ENCODE results near the gene DDAH2.

DDAH2 gene

GRCh38 chr6:31739639-31740396, 10.7 kb upstream of the DDAH2 start, which contains the start of gene MSH5:
MSH5 (plus strand) TSS chr6:31740005; CDS start chr6:31740467, 462 bp downstream.
- ChIA-PET CTCF (interaction anchor here (0.8 to 11.4 kb wide), 11 partner anchors 12 to 142 kb away, joined by 3 to 73 read pairs (median 6); partner anchors contain the start of genes C6orf47, DDAH2, LSM2 and VARS1), POLR2A (interaction anchor here (0.6 to 1.4 kb wide), 7 partner anchors 9 to 123 kb away, joined by 3 to 9 read pairs (median 4); partner anchors contain the start of genes HSPA1B and NEU1)
- TF ChIP-seq, protein P1, sequence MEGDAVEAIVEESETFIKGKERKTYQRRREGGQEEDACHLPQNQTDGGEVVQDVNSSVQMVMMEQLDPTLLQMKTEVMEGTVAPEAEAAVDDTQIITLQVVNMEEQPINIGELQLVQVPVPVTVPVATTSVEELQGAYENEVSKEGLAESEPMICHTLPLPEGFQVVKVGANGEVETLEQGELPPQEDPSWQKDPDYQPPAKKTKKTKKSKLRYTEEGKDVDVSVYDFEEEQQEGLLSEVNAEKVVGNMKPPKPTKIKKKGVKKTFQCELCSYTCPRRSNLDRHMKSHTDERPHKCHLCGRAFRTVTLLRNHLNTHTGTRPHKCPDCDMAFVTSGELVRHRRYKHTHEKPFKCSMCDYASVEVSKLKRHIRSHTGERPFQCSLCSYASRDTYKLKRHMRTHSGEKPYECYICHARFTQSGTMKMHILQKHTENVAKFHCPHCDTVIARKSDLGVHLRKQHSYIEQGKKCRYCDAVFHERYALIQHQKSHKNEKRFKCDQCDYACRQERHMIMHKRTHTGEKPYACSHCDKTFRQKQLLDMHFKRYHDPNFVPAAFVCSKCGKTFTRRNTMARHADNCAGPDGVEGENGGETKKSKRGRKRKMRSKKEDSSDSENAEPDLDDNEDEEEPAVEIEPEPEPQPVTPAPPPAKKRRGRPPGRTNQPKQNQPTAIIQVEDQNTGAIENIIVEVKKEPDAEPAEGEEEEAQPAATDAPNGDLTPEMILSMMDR (IDR thresholded peaks at IDR 0.05; ENCODE audit: control extremely low read depth, extremely low read depth, low read depth, missing control alignments), result no peak
- DNase-seq (ENCODE audit: extremely low spot score), result peak; percentile 97

- DNase-seq (ENCODE audit: extremely low spot score), result peak; percentile 77
- TF ChIP-seq, protein P1 (IDR thresholded peaks at IDR 0.05; ENCODE audit: control extremely low read depth, extremely low read depth, low read depth, missing control alignments), result peak; percentile 23
- ChIA-PET POLR2A (interaction anchor here (0.5 to 1.6 kb wide), 11 partner anchors 11 to 163 kb away, joined by 3 to 15 read pairs (median 4); partner anchors contain the start of genes HSPA1A, HSPA1B, HSPA1L and LSM2), CTCF (interaction anchor here (1.0 to 11.4 kb wide), 15 partner anchors 11 to 193 kb away, joined by 3 to 73 read pairs (median 4); partner anchors contain the start of genes ATP6V1G2, C6orf47, DDAH2 and HSPA1B)
Observed at GRCh38 chr6:31737991-31738979, 9.2 kb upstream of the DDAH2 start.

DNA sequence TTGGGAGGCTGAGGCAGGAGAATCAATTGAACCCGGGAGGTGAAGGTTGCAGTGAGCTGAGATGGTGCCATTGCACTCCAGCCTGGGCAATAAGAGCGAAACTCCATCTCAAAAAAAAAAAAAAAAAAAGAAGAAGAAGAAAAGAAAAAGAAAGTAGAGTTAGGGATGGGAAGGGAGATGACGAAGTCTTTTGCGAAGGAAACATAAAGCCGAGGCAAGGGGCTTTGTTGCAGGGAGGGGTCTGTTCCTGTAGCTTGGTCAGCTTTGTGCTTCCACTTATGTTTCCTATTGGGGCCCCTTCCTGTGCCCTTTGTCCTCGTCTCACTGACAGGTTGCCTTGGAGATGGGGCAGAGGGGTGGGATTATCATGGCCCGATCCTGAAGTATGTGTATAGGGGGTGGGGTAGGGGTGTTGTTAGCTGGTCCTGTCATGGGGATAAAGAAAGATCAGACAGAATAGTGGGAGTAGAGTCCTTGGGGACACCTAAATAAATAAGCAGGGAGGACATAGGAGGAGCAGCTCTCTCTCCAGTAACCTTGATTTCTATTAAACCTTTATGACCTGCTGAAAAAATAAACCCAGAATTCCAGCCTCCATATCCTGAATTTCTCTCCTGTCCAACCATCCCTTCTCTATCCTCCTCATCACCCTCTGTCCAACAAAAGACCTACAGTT, 8.4 kb upstream of the DDAH2 start:
- DNase-seq (ENCODE audit: extremely low spot score), result no peak
- ChIA-PET CTCF (interaction anchor here (1.0 to 11.4 kb wide), 13 partner anchors 10 to 192 kb away, joined by 3 to 73 read pairs (median 4); partner anchors contain the start of genes ATP6V1G2, DDAH2, HSPA1B and LSM2), POLR2A (interaction anchor here (0.6 to 1.6 kb wide), 7 partner anchors 10 to 205 kb away, joined by 3 to 15 read pairs (median 4); partner anchors contain the start of genes HSPA1A, HSPA1B, HSPA1L and LSM2)
- TF ChIP-seq, protein P1 (IDR thresholded peaks at IDR 0.05; ENCODE audit: control extremely low read depth, extremely low read depth, low read depth, missing control alignments), result no peak

DNA sequence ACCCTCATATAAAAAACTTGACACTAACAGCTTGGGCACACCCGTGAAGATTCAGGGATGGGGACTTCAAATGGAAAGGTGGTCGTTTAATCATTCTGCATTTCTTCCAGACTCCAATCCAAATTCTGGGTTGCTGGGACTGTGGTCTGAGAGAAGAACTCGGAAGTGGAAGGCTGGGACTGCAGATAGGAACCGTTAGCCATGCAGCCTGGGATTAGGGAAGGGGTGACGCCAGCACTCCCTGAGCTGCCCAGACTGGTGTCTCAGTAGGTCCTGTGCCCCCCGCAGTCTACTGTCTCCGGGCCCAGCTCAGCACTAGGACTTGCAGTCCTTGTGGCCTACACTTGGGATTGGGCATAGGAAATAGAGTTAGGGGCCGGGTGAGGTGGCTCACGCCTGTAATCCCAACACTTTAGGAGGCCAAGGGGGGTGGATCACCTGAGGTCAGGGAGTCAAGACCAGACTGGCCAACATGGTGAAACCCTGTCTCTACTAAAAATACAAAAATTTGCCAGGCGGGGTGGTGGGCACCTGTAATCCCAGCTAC, 7.7 kb upstream of the DDAH2 start:
- ChIA-PET POLR2A (interaction anchor here (0.5 to 1.6 kb wide), 6 partner anchors 9 to 205 kb away, joined by 3 to 15 read pairs (median 4); partner anchors contain the start of genes HSPA1B, LSM2 and NFKBIL1), CTCF (interaction anchor here (1.2 to 11.4 kb wide), 6 partner anchors 9 to 70 kb away, joined by 3 to 73 read pairs (median 14); partner anchors contain the start of genes DDAH2, LSM2 and MPIG6B)
- DNase-seq (ENCODE audit: extremely low spot score), result no peak
- TF ChIP-seq, protein P1 (IDR thresholded peaks at IDR 0.05; ENCODE audit: control extremely low read depth, extremely low read depth, low read depth, missing control alignments), result no peak

- POLR2A ChIA-PET, result interaction anchor here (0.5 to 1.3 kb wide), 4 partner anchors 9 to 189 kb away, joined by 3 to 5 read pairs (median 4); partner anchors contain the start of genes HSPA1B, LSM2 and NFKBIL1
- CTCF ChIA-PET, result interaction anchor here (1.5 to 11.4 kb wide), 6 partner anchors 8 to 71 kb away, joined by 4 to 73 read pairs (median 14); partner anchors contain the start of genes DDAH2, LSM2 and MPIG6B
- TF ChIP-seq, protein P1 (IDR thresholded peaks at IDR 0.05; ENCODE audit: control extremely low read depth, extremely low read depth, low read depth, missing control alignments), result no peak
- DNase-seq (ENCODE audit: extremely low spot score), result peak; percentile 83
Observed at GRCh38 chr6:31736021-31736767, 7.1 kb upstream of the DDAH2 start, which contains the start of gene CLIC1. CLIC1 (minus strand) TSS chr6:31736530; CDS start chr6:31736300, 230 bp downstream.
